ENCODE measurements around the gene LYAR. TPM values are rescaled to one million over a fixed set of nuclear protein-coding genes. Genes with fewer than 3 reads are reported as not detected.
A peak's percentile ranks its signal among the peaks of the same experiment; 100 is the strongest.

Gene LYAR
- total and polyA plus RNA-seq, 2 of the 13 experiments (the other 11 are each of a cell fraction or from before 2014, with no cell fraction given): 7.8 to 94.2 TPM

GRCh38 chr4:4289941-4290850 lies at the start of gene LYAR, which contains the start of gene ZBTB49 (continued):
- TF ChIP-seq ZNF724P (CRISPR knock-in tag; IDR thresholded peaks at IDR 0.05; ENCODE audit: borderline replicate concordance) (no peak; the same call in 1 of the 2 replicates), SP140L (CRISPR knock-in tag; IDR thresholded peaks at IDR 0.05; ENCODE audit: borderline replicate concordance) (no peak), RFXAP (CRISPR knock-in tag; IDR thresholded peaks at IDR 0.05; ENCODE audit: borderline replicate concordance) (peak; percentile 19; the same call in 1 of the 2 replicates), ZEB1 (IDR thresholded peaks at IDR 0.05; ENCODE audit: insufficient replicate concordance, low read depth) (no peak), TSC22D2 (CRISPR knock-in tag; IDR thresholded peaks at IDR 0.05; ENCODE audit: borderline replicate concordance) (no peak), RORA (CRISPR knock-in tag; IDR thresholded peaks at IDR 0.05) (no peak), ZNF24 (IDR thresholded peaks at IDR 0.05) (no peak), YEATS4 (CRISPR knock-in tag; IDR thresholded peaks at IDR 0.05; ENCODE audit: borderline replicate concordance) (peak; percentile 93), ISL2 (CRISPR knock-in tag; IDR thresholded peaks at IDR 0.05) (peak; percentile 75; the same call in 1 of the 2 replicates), IRX3 (CRISPR knock-in tag; IDR thresholded peaks at IDR 0.05; ENCODE audit: borderline replicate concordance, low read depth) (no peak), FOXA3 (CRISPR knock-in tag; IDR thresholded peaks at IDR 0.05) (peak; percentile 48; the same call in 1 of the 2 replicates), ZFP37 (CRISPR knock-in tag; IDR thresholded peaks at IDR 0.05; ENCODE audit: borderline replicate concordance) (peak; percentile 72; the same call in 1 of the 2 replicates), ETV6 (CRISPR knock-in tag; conservative IDR thresholded peaks at IDR 0.05) (no peak), ZNF10 (CRISPR knock-in tag; IDR thresholded peaks at IDR 0.05; ENCODE audit: borderline replicate concordance, low read depth) (no peak), MZF1 (CRISPR knock-in tag; IDR thresholded peaks at IDR 0.05; ENCODE audit: borderline replicate concordance) (no peak), ZNF784 (CRISPR knock-in tag; IDR thresholded peaks at IDR 0.05; ENCODE audit: borderline replicate concordance) (peak; percentile 78), ATF6 (CRISPR knock-in tag; conservative IDR thresholded peaks at IDR 0.05) (no peak), ZBTB7B (CRISPR knock-in tag; IDR thresholded peaks at IDR 0.05) (no peak), ZNF350 (CRISPR knock-in tag; IDR thresholded peaks at IDR 0.05; ENCODE audit: borderline replicate concordance, low read depth) (peak; percentile 48; the same call in 1 of the 2 replicates), ZNF652 (CRISPR knock-in tag; IDR thresholded peaks at IDR 0.05; ENCODE audit: borderline replicate concordance, low read depth) (no peak), SRY (CRISPR knock-in tag; IDR thresholded peaks at IDR 0.05) (peak; percentile 87; the same call in 1 of the 2 replicates), ZSCAN12 (CRISPR knock-in tag; IDR thresholded peaks at IDR 0.05) (no peak), FOXP1 (IDR thresholded peaks at IDR 0.05) (no peak), FOXP1 (CRISPR knock-in tag; IDR thresholded peaks at IDR 0.05) (no peak), GATAD2A (CRISPR knock-in tag; IDR thresholded peaks at IDR 0.05) (0 out of 2 replicates have a peak, but pooled peaks have one; percentile 28), SMAD1 (CRISPR knock-in tag; IDR thresholded peaks at IDR 0.05; ENCODE audit: borderline replicate concordance, low read depth) (0 out of 2 replicates have a peak, but pooled peaks have one; percentile 67), HNRNPK (IDR thresholded peaks at IDR 0.05; ENCODE audit: low read depth, low read length, poor library complexity, severe bottlenecking) (peak; percentile 67)

Data from HepG2 (cell line).